Liver (tissue), 9 donors: ENCODE data around the gene CACNA1C. TPM values are rescaled to one million over a fixed set of nuclear protein-coding genes. Genes with fewer than 3 reads are reported as not detected.

Experiments used
- DNase-seq: peaks from one replicate; pipeline ENCODE4 v3.0.0-alpha.2; 2017; ENCODE audit warnings: low spot score
- H3K27ac ChIP-seq, 2 donors: one replicate each; pipeline ENCODE4 v1.7.0; 2013; ENCODE audit warnings: inconsistent platforms in 2 of 2, low read length in 2 of 2, control low read depth in 1 of 2, low read depth in 1 of 2, mild to moderate bottlenecking in 1 of 2
- H3K27me3 ChIP-seq, 4 donors: one replicate each; pipeline versions ENCODE4 v1.6.1 to v1.7.0; 2013; ENCODE audit warnings: low read length in 3 of 4, inconsistent platforms in 1 of 4, mild to moderate bottlenecking in 1 of 4, moderate library complexity in 1 of 4; ENCODE audit not compliant: control insufficient read depth in 4 of 4, insufficient read depth in 4 of 4
- H3K36me3 ChIP-seq, 4 donors: one replicate each; pipeline versions ENCODE4 v1.6.1 to v1.7.0; 2013; ENCODE audit warnings: low read length in 3 of 4, mild to moderate bottlenecking in 3 of 4, low read depth in 1 of 4, moderate library complexity in 1 of 4; ENCODE audit not compliant: control insufficient read depth in 4 of 4, insufficient read depth in 3 of 4
- H3K4me1 ChIP-seq, 4 donors: one replicate each; pipeline versions ENCODE4 v1.6.1 to v1.7.0; 2013; ENCODE audit warnings: low read length in 3 of 4, mild to moderate bottlenecking in 3 of 4, moderate library complexity in 1 of 4; ENCODE audit not compliant: control insufficient read depth in 4 of 4, insufficient read depth in 4 of 4
- H3K4me3 ChIP-seq, 3 donors: one replicate each; pipeline versions ENCODE4 v1.6.1 to v1.7.0; 2013; ENCODE audit warnings: low read length in 3 of 3, control low read depth in 1 of 3, low read depth in 1 of 3, mild to moderate bottlenecking in 1 of 3
- H3K9ac ChIP-seq, 2 donors: one replicate each; pipeline ENCODE4 v1.7.0; 2013; ENCODE audit warnings: low read length in 2 of 2, mild to moderate bottlenecking in 2 of 2, moderate library complexity in 2 of 2, control low read depth in 1 of 2, low read depth in 1 of 2
- H3K9me3 ChIP-seq, 4 donors: one replicate each; pipeline versions ENCODE4 v1.6.1 to v1.7.0; 2013; ENCODE audit warnings: low read length in 3 of 4; ENCODE audit not compliant: control insufficient read depth in 4 of 4
- EGR1 ChIP-seq, 2 donors: IDR thresholded peaks; 2 replicates each; pipeline ENCODE4 v1.6.1; 2016 to 2018; ENCODE audit warnings: antibody characterized with exemption in 2 of 2, low read depth in 2 of 2
- FOXA1 ChIP-seq: IDR thresholded peaks from 2 replicates; pipeline ENCODE4 v1.6.1; 2016; ENCODE audit warnings: antibody characterized with exemption
- FOXA2 ChIP-seq: IDR thresholded peaks from 2 replicates; pipeline ENCODE4 v1.6.1; 2016; ENCODE audit warnings: antibody characterized with exemption
- GABPA ChIP-seq, 2 donors: IDR thresholded peaks in 1 of 2; conservative IDR thresholded peaks in 1 of 2; 2 replicates each; pipeline ENCODE4 v1.6.1; 2016; ENCODE audit warnings: antibody characterized with exemption in 2 of 2, mild to moderate bottlenecking in 1 of 2, moderate library complexity in 1 of 2
- HNF4A ChIP-seq, 2 donors: conservative IDR thresholded peaks; 2 replicates each; pipeline ENCODE4 v1.6.1; 2016; ENCODE audit warnings: antibody characterized with exemption in 2 of 2, mild to moderate bottlenecking in 2 of 2
- HNF4G ChIP-seq: IDR thresholded peaks from 2 replicates; pipeline ENCODE4 v1.6.1; 2016; ENCODE audit warnings: antibody characterized with exemption
- JUND ChIP-seq, 2 donors: IDR thresholded peaks; 2 replicates each; pipeline ENCODE4 v1.6.1; 2016; ENCODE audit warnings: antibody characterized with exemption in 2 of 2
- NR2F2 ChIP-seq: IDR thresholded peaks from 2 replicates; pipeline ENCODE4 v1.6.1; 2016; ENCODE audit warnings: antibody characterized with exemption
- RAD21 ChIP-seq, 2 donors: IDR thresholded peaks; 2 replicates each; pipeline ENCODE4 v1.6.1; 2016; ENCODE audit warnings: antibody characterized with exemption in 2 of 2, mild to moderate bottlenecking in 2 of 2
- RXRA ChIP-seq, 2 donors: IDR thresholded peaks; 2 replicates each; pipeline ENCODE4 v1.6.1; 2017 to 2018; ENCODE audit warnings: antibody characterized with exemption in 2 of 2, mild to moderate bottlenecking in 1 of 2
- SP1 ChIP-seq: IDR thresholded peaks from 2 replicates; pipeline ENCODE4 v1.6.1; 2018; ENCODE audit warnings: antibody characterized with exemption, mild to moderate bottlenecking
- TAF1 ChIP-seq: conservative IDR thresholded peaks from 2 replicates; pipeline ENCODE4 v1.6.1; 2016; ENCODE audit warnings: antibody characterized with exemption, mild to moderate bottlenecking
- YY1 ChIP-seq: IDR thresholded peaks from 2 replicates; pipeline ENCODE4 v1.6.1; 2016; ENCODE audit warnings: antibody characterized with exemption, mild to moderate bottlenecking
- WGBS: extraction: QIAGEN DNeasy Blood & Tissue Kit; methylation state at CpG from one replicate; pipeline ENCODE4 v1.1.7; 2013; 5-methylcytosine and 5-hydroxymethylcytosine counted together
- polyA plus RNA-seq, 2 donors: library from polyadenylated mRNA; stranded (reverse) in 1 of 2; unstranded in 1 of 2; fragments of 200-250 nt in 1 of 2; fragments of >200 nt in 1 of 2; fragmentation: Nextera tagmentation in 1 of 2; extraction: Ambion mirVana in 1 of 2; gene quantifications; one replicate each; pipeline versions ENCODE4 v1.2.1 to v1.2.3, GENCODE V29; 2013 to 2015
- total RNA-seq, 2 donors: library from RNA; depleted of rRNA; stranded (reverse); fragments of >200 nt; gene quantifications; one replicate each; pipeline ENCODE4 v1.2.3, GENCODE V29; 2014
- TF ChIP-seq, protein P1 (sequence below): IDR thresholded peaks from 2 replicates; pipeline ENCODE4 v1.6.1; 2016; ENCODE audit warnings: antibody characterized with exemption
- TF ChIP-seq, protein P2 (sequence below): fragments of 150-350 bp; IDR thresholded peaks from 2 replicates; pipeline ENCODE4 v1.5.1; 2017; ENCODE audit warnings: improper control_type of control experiment, low read depth, low read length; ENCODE audit not compliant: missing input control
- TF ChIP-seq, protein P3 (sequence below): IDR thresholded peaks from 2 replicates; pipeline ENCODE4 v1.6.1; 2016; ENCODE audit warnings: antibody characterized with exemption
- TF ChIP-seq, protein P4 (sequence below): IDR thresholded peaks from 2 replicates; pipeline ENCODE4 v1.6.1; 2016; ENCODE audit warnings: antibody characterized with exemption, mild to moderate bottlenecking
- TF ChIP-seq, protein P5 (sequence below): IDR thresholded peaks from 2 replicates; pipeline ENCODE4 v1.6.1; 2016; ENCODE audit warnings: antibody characterized with exemption
- donor health status: healthy.
- donor health status: healthy.
- donor health status: healthy.
- donor health status: healthy.
- donor health status: healthy.

CACNA1C gene
- total and polyA plus RNA-seq, 4 donors = 0.23 to 1.9 (median 0.41) TPM

DNA sequence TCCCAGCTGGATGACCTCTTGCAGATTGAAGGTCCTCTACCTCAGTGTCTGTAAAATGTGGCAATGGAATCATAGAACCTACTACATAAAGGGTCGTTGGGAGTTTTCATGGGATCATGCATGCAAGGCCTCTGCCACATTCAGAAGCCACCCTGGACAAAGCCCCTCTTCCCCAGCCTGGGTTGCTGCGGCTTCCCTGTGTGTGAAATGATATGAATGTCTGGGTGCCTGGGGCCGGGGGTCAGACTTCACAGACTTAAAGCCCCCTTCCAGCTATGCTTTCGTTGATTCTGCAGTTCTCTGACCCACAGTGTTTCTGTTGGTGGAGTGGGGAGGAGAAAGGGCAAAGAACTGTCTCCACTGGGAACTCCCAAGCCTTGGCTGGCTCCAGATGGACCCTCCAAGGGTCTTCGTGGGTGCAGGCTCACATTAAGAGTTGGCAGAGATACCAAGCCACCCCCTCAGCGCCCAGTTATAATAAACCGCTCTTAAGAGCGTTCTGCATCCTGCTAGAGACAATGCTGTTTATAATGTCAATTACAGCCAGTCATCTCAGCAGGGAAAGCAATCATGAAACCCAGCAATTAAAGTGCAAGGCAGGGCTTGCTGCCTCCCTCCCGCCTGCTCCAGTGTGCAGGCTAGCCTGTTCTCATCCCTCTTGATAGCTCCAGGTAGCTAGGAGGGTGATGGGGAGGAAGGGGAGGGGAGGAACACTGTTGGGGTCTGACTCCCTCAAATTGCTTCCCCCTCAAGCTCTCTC lies 531.0 kb downstream of the CACNA1C start:
- DNase-seq = no peak
- peaks cover 0 to 2% (median 0%) of the 10 kb centered on the region in 4 donors for H3K27me3 ChIP-seq
- no peaks in the 10 kb centered on the region for H3K9me3 ChIP-seq
- H3K9ac ChIP-seq = no peak overlapping the region
- no peak for TF ChIP-seq FOXA1
- TF ChIP-seq, protein P1, sequence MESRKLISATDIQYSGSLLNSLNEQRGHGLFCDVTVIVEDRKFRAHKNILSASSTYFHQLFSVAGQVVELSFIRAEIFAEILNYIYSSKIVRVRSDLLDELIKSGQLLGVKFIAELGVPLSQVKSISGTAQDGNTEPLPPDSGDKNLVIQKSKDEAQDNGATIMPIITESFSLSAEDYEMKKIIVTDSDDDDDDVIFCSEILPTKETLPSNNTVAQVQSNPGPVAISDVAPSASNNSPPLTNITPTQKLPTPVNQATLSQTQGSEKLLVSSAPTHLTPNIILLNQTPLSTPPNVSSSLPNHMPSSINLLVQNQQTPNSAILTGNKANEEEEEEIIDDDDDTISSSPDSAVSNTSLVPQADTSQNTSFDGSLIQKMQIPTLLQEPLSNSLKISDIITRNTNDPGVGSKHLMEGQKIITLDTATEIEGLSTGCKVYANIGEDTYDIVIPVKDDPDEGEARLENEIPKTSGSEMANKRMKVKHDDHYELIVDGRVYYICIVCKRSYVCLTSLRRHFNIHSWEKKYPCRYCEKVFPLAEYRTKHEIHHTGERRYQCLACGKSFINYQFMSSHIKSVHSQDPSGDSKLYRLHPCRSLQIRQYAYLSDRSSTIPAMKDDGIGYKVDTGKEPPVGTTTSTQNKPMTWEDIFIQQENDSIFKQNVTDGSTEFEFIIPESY = no peak
- TF ChIP-seq RAD21 (IDR thresholded peaks at IDR 0.05) = no peak
- no peak for TF ChIP-seq SP1
- no peak for TF ChIP-seq HNF4G
- TF ChIP-seq, protein P2, sequence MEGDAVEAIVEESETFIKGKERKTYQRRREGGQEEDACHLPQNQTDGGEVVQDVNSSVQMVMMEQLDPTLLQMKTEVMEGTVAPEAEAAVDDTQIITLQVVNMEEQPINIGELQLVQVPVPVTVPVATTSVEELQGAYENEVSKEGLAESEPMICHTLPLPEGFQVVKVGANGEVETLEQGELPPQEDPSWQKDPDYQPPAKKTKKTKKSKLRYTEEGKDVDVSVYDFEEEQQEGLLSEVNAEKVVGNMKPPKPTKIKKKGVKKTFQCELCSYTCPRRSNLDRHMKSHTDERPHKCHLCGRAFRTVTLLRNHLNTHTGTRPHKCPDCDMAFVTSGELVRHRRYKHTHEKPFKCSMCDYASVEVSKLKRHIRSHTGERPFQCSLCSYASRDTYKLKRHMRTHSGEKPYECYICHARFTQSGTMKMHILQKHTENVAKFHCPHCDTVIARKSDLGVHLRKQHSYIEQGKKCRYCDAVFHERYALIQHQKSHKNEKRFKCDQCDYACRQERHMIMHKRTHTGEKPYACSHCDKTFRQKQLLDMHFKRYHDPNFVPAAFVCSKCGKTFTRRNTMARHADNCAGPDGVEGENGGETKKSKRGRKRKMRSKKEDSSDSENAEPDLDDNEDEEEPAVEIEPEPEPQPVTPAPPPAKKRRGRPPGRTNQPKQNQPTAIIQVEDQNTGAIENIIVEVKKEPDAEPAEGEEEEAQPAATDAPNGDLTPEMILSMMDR = no peak
- no peak for TF ChIP-seq EGR1 (IDR thresholded peaks at IDR 0.05; ENCODE audit: low read depth in 2 of 2)
- TF ChIP-seq YY1 = no peak
- TF ChIP-seq FOXA2 = no peak
- TF ChIP-seq, protein P3, sequence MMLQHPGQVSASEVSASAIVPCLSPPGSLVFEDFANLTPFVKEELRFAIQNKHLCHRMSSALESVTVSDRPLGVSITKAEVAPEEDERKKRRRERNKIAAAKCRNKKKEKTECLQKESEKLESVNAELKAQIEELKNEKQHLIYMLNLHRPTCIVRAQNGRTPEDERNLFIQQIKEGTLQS = no peak
- no peak for TF ChIP-seq RXRA (IDR thresholded peaks at IDR 0.05)
- TF ChIP-seq GABPA (IDR thresholded peaks at IDR 0.05 in 1 of 2, conservative IDR thresholded peaks at IDR 0.05 in 1 of 2) = no peak
- TF ChIP-seq TAF1 = no peak
- no peak for TF ChIP-seq NR2F2
- TF ChIP-seq, protein P4, sequence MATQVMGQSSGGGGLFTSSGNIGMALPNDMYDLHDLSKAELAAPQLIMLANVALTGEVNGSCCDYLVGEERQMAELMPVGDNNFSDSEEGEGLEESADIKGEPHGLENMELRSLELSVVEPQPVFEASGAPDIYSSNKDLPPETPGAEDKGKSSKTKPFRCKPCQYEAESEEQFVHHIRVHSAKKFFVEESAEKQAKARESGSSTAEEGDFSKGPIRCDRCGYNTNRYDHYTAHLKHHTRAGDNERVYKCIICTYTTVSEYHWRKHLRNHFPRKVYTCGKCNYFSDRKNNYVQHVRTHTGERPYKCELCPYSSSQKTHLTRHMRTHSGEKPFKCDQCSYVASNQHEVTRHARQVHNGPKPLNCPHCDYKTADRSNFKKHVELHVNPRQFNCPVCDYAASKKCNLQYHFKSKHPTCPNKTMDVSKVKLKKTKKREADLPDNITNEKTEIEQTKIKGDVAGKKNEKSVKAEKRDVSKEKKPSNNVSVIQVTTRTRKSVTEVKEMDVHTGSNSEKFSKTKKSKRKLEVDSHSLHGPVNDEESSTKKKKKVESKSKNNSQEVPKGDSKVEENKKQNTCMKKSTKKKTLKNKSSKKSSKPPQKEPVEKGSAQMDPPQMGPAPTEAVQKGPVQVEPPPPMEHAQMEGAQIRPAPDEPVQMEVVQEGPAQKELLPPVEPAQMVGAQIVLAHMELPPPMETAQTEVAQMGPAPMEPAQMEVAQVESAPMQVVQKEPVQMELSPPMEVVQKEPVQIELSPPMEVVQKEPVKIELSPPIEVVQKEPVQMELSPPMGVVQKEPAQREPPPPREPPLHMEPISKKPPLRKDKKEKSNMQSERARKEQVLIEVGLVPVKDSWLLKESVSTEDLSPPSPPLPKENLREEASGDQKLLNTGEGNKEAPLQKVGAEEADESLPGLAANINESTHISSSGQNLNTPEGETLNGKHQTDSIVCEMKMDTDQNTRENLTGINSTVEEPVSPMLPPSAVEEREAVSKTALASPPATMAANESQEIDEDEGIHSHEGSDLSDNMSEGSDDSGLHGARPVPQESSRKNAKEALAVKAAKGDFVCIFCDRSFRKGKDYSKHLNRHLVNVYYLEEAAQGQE = no peak
- no peak for TF ChIP-seq HNF4A (conservative IDR thresholded peaks at IDR 0.05)
- TF ChIP-seq, protein P5, sequence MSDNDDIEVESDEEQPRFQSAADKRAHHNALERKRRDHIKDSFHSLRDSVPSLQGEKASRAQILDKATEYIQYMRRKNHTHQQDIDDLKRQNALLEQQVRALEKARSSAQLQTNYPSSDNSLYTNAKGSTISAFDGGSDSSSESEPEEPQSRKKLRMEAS = no peak
- TF ChIP-seq JUND (IDR thresholded peaks at IDR 0.05) = no peak
- WGBS = 62% methylated on average over 9 of the region's 9 CpGs
- no peak overlapping the region for H3K27ac ChIP-seq
- H3K36me3 ChIP-seq = no peaks in the 10 kb centered on the region
- H3K4me1 ChIP-seq = peaks cover 0 to 3% (median 1%) of the 10 kb centered on the region in 4 donors
- no peak overlapping the region for H3K4me3 ChIP-seq
